Measurements from ENCODE around the gene HLA-DQB1.
"Not testable (repeated sequence)": the region's sequence is repeated elsewhere in the genome, so short reads cannot be mapped to it uniquely, and the experiment has no call there.

HLA-DQB1 gene

GRCh38 chr6:32666420-32667300 lies at the start of gene HLA-DQB1:
Gene HLA-DQB1, minus strand, starts transcription at chr6:32666657. Its CDS starts 50 bp downstream, at chr6:32666607.
- no peak for DNase-seq (ENCODE audit: low read depth)

- DNase-seq (ENCODE audit: low read depth): no peak
These were observed 46.8 kb upstream of the HLA-DQB1 start for GRCh38 chr6:32713241-32713640.

- no peak for DNase-seq (ENCODE audit: low read depth)
These were observed 43.2 kb upstream of the HLA-DQB1 start for GRCh38 chr6:32709625-32710024.

GRCh38 chr6:32705164-32705563 lies 38.7 kb upstream of the HLA-DQB1 start:
- DNase-seq (ENCODE audit: low read depth): not testable (repeated sequence)

- DNase-seq (ENCODE audit: low read depth): no peak
These were observed 36.9 kb upstream of the HLA-DQB1 start for GRCh38 chr6:32703347-32703746.

GRCh38 chr6:32700391-32701040 lies 34.1 kb upstream of the HLA-DQB1 start:
- DNase-seq (ENCODE audit: low read depth): peak; percentile 19

- DNase-seq (ENCODE audit: low read depth): no peak
These were observed 30.6 kb upstream of the HLA-DQB1 start for GRCh38 chr6:32697031-32697430.

- no peak for DNase-seq (ENCODE audit: low read depth)
These were observed 25.6 kb upstream of the HLA-DQB1 start for GRCh38 chr6:32692019-32692418.

GRCh38 chr6:32689531-32690501 lies 23.4 kb upstream of the HLA-DQB1 start:
- DNase-seq (ENCODE audit: low read depth): no peak

- DNase-seq (ENCODE audit: low read depth): no peak
These were observed 19.1 kb upstream of the HLA-DQB1 start for GRCh38 chr6:32685603-32686002.

- DNase-seq (ENCODE audit: low read depth): no peak
These were observed 17.8 kb upstream of the HLA-DQB1 start for GRCh38 chr6:32684246-32684645.

GRCh38 chr6:32680055-32680454 lies 13.6 kb upstream of the HLA-DQB1 start:
- DNase-seq (ENCODE audit: low read depth): no peak

GRCh38 chr6:32679492-32679891 lies 13.0 kb upstream of the HLA-DQB1 start:
- DNase-seq (ENCODE audit: low read depth): no peak

GRCh38 chr6:32674123-32674522 lies 7.7 kb upstream of the HLA-DQB1 start:
- not testable (repeated sequence) for DNase-seq (ENCODE audit: low read depth)

GRCh38 chr6:32671908-32672307 lies 5.5 kb upstream of the HLA-DQB1 start:
- DNase-seq (ENCODE audit: low read depth): not testable (repeated sequence)

GRCh38 chr6:32669893-32670292 lies 3.4 kb upstream of the HLA-DQB1 start:
- no peak for DNase-seq (ENCODE audit: low read depth)

- no peak for DNase-seq (ENCODE audit: low read depth)
These were observed 2.8 kb upstream of the HLA-DQB1 start for GRCh38 chr6:32669240-32669639.

GRCh38 chr6:32668226-32668747 lies 1.8 kb upstream of the HLA-DQB1 start:
- no peak for DNase-seq (ENCODE audit: low read depth)

- DNase-seq (ENCODE audit: low read depth): no peak
These were observed 796 bp downstream of the HLA-DQB1 start for GRCh38 chr6:32665661-32666060.

- DNase-seq (ENCODE audit: low read depth): no peak
These were observed 1.6 kb downstream of the HLA-DQB1 start for GRCh38 chr6:32664827-32665362.

- DNase-seq (ENCODE audit: low read depth): no peak
These were observed 2.1 kb downstream of the HLA-DQB1 start for GRCh38 chr6:32664354-32664753.

- no peak for DNase-seq (ENCODE audit: low read depth)
These were observed 3.6 kb downstream of the HLA-DQB1 start for GRCh38 chr6:32662836-32663235.
